GM21528 (cell line): ENCODE data around the gene PLPP4.

Source experiments
- ATAC-seq: cut with Tn5 transposase; IDR thresholded peaks from one replicate; pipeline ENCODE4 v1.9.1; 2021; ENCODE audit warnings: mild to moderate bottlenecking, moderate library complexity; ENCODE audit not compliant: unreplicated experiment, low FRiP score

Gene PLPP4

GRCh38 chr10:120456626-120457430, at the start of gene PLPP4:
Gene PLPP4, plus strand, starts transcription at chr10:120457227. Its CDS starts 79 bp downstream, at chr10:120457306.
- peak; percentile 58 for ATAC-seq

GRCh38 chr10:120409816-120410215, 47.2 kb upstream of the PLPP4 start:
- ATAC-seq = no peak

- ATAC-seq = no peak
These were observed 42.1 kb upstream of the PLPP4 start for GRCh38 chr10:120414946-120415345.

- no peak for ATAC-seq
These were observed 41.2 kb upstream of the PLPP4 start for GRCh38 chr10:120415709-120416330.

- ATAC-seq = no peak
These were observed 36.6 kb upstream of the PLPP4 start for GRCh38 chr10:120420421-120420820.

- no peak for ATAC-seq
These were observed 35.8 kb upstream of the PLPP4 start for GRCh38 chr10:120421250-120421649.

DNA sequence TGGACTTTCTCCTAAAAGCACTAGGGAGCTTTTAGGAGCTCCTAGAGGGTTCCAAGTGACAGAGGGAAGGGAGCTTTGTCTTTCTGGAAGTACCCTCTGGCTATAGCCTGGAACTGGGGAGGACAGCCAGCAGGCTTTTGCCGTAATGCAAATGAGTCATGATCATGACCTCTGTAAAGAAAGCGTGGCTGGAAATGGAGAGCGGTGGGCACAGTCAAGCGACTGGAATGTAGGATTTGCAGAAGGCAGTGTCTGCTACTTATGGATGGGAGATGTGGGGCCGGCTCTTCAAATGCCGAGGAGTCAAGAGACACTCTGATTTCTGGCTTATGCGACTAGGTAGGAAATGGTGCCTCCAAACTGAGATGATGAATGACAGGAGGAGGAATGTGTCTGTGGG, 34.6 kb upstream of the PLPP4 start:
- ATAC-seq = no peak

GRCh38 chr10:120423431-120424197, 33.4 kb upstream of the PLPP4 start:
- ATAC-seq = no peak

GRCh38 chr10:120424198-120424464, 32.9 kb upstream of the PLPP4 start:
- no peak for ATAC-seq

GRCh38 chr10:120426306-120426705, 30.7 kb upstream of the PLPP4 start:
- ATAC-seq = no peak

- no peak for ATAC-seq
These were observed 28.3 kb upstream of the PLPP4 start for GRCh38 chr10:120428754-120429153.

- ATAC-seq = no peak
These were observed 27.6 kb upstream of the PLPP4 start for GRCh38 chr10:120429395-120429794.

DNA sequence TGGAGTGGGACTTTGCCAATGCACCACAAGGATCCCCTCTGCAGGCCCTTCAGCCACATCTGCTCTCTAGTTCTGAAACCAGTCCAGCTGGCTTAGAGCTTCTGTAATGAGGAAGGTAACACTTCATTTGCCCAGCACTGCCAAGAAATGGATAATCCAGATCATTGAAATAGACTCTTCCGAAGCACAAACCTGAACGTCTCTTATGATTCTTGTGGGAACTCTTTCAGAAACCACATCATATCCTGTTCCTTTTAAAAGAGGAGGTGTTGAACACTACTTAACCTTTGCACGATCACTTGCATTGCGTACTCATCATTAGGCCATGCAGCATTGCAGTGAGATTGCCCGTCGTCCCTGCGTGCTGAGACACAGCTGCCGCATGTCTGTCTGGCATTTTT, 25.8 kb upstream of the PLPP4 start:
- no peak for ATAC-seq

DNA sequence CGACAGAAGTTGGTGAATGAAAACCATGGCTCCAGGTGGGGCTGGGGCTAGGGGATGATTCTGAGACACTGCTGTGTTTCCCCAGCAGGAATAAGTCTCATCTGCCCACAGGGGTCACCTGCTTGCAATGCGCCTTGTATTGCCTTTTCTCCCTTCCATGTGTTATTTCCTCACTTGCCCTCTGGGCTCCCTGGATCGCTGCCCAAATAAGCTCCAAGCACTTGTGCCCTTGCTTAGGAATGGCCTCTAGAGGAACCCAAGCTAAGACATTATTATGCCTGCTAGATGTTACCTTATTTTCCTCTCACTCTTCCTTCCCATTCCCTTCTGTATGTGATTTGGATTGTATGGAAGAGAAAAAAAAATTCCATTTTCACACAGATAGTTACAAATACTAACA, 24.8 kb upstream of the PLPP4 start:
- no peak for ATAC-seq

GRCh38 chr10:120433141-120433540, 23.9 kb upstream of the PLPP4 start:
- no peak for ATAC-seq

GRCh38 chr10:120436439-120437112, 20.5 kb upstream of the PLPP4 start:
- ATAC-seq = no peak

- no peak for ATAC-seq
These were observed 19.5 kb upstream of the PLPP4 start for GRCh38 chr10:120437541-120437940.

DNA sequence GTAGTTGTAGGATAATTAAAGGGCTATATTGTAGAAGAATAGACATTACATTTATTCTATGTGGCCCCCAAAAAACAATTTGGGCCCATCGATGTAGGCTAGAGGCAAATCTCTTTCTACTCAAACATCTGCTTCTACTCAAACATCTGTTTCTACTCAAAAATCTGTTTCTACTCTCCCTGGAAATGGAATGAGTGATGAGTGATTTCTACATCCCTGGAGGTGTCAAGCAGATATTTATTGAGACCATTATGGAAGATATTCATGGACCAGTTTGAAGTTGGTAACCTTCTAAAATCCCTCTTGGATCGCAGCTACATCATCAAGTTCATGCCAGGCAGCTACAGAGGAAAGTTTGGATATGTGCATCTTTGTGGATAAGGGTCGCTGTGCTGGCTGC, 5.1 kb upstream of the PLPP4 start:
- ATAC-seq = no peak

DNA sequence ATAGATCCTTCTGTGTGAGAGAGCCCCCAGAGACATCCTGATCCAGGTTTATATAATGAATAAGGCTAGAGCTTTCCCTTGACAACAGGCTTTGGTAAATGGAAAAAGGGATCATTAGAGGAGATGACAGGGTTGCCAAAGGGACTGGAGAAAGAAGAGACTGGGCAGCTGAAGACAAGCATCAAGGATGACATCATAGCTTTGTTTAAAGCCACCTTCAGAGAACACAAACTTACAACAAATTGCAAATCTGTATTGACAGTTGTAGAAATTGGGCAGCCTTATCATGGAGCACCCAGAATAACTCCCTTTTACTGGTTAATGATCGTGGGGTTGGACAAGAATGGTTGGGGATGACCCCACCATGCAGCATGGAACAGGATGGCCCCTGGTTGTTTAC, 3.7 kb upstream of the PLPP4 start:
- no peak for ATAC-seq

DNA sequence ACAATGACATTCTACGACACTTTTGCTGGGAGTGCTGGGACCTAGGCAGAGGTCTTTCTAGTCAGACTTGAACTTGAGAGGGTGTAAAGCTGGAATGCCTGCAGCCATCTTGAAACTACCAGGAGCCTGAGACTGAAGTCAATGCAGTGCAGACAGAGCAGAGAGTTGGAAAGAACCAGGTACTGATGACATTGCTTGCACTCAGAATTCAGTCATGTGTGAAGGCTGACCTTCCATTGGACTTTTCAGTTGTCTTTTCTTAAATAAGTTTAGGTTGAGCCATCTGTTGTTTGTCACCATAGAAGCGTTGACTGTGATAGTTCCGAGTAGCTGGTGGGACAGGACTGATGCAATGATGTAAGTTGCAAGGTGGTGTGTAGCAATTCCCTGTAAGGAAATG, 3.1 kb upstream of the PLPP4 start:
- no peak for ATAC-seq

GRCh38 chr10:120455004-120455403, 2.0 kb upstream of the PLPP4 start:
- no peak for ATAC-seq
